D341Med (cell line): ENCODE results near the gene NT5DC1.

Experiments used
- DNase-seq: peaks from one replicate; pipeline ENCODE4 v3.0.0; 2012; ENCODE audit warnings: low spot score

Gene NT5DC1

GRCh38 chr6:116244284-116244683 is 143.6 kb downstream of the NT5DC1 start:
- no peak for DNase-seq

- no peak for DNase-seq
These were observed 145.4 kb downstream of the NT5DC1 start for GRCh38 chr6:116246089-116246488.

GRCh38 chr6:116247285-116247684 is 146.6 kb downstream of the NT5DC1 start:
- no peak for DNase-seq

DNA sequence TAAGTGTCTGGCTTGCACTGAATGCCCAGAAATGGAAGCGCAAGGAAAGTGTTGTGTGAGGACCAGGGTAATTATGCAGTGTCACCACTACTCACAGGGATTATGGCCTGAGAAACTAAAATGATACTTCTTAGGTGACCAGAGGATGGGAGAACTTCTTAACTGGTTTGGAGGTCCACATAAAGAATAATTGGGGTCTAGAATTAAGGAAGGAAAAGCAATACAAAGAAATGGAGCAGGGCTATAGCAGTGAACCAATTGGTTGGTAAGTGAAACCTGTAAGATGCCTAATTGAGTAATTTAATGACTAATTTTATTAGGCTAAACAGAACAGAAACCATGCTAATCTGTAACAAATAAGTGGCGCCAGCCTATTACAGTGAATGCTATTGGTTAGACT is 147.9 kb downstream of the NT5DC1 start:
- DNase-seq: no peak

DNA sequence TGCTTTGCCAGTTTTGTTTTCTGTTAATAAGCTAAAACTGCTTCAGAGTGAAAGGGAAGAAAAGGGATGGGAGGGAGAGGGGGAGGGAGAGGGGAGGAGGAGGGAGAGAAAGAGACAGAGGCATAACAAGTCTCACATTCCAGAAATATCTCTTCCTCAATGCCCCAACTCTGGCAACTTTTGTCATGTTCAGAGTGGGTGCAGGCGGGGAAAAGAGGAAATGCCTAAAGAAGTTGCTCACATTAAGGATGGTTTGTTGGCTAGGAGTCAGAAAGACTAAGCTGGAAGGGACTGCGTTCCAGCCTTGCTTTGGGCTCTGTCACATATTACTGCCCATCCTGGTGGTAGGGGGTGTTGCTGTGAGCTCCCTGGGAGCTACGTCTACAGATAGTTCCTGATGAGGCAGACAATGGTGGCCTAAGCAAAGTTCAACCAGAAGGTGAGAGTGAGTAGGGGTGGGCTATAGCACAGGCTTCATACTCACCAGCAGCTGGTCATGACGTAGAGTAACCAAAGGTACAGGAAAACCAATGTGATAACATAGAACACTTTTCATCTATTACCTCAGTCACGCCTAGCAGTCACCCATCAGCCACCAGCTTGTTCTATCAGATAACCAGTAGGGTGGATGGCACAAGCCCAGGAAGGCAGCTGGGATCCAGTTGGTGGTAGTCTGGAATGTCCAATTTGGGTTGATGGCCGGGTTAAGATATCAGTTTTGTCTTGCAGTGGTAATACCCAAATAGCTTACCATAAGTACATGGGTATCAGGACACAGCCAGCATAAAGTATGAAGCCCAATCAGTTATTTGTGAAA is 151.1 kb downstream of the NT5DC1 start:
- no peak for DNase-seq

GRCh38 chr6:116253188-116253504 is 152.5 kb downstream of the NT5DC1 start:
- no peak for DNase-seq

DNA sequence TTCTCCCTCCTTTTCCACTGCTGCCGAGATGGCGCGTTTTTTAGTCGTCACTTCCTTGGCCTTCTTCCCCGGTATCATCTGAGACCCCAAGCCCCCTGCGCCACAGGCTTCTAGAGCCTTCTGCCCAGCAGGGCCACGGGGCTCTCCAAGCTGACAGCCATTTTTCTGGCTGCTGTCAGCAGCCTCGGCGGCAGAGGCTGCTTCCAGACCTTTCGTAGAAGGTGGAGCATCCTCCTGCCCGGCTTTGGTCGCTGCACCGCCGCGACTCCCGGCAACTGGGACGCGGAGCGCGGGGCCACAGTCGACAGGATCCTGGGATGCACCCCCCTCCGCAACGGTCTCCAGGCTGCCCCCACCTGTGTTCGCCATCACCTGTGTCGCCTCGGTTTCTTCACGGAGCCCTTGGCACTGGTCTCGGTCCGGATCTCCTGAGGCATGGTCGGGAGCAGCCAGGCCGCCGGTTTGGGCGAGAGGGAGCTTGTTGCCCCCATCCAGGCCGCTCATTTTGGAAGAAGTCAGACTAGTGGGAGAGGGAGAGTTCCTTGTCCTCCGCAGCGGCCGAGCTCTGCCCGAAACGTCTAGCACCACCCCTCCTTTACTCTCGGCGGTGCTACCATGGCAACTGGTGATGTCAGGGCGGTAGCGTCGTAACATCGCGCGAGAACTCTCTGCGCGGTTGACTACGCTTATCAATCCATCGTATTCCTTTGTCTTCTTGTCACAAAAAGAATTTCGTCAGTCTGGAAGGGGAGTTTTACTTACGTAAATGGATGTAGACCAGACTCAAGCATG is 153.0 kb downstream of the NT5DC1 start, which contains the start of gene TSPYL4:
TSS of gene TSPYL4 (minus strand) at position 571 of the 792 bp plus-strand sequence. CDS start at position 504, 67 bp downstream.
- peak; percentile 92 for DNase-seq

- DNase-seq: no peak
These were observed 153.8 kb downstream of the NT5DC1 start for GRCh38 chr6:116254297-116255056.

GRCh38 chr6:116255246-116255800 is 154.7 kb downstream of the NT5DC1 start:
- DNase-seq: no peak

DNA sequence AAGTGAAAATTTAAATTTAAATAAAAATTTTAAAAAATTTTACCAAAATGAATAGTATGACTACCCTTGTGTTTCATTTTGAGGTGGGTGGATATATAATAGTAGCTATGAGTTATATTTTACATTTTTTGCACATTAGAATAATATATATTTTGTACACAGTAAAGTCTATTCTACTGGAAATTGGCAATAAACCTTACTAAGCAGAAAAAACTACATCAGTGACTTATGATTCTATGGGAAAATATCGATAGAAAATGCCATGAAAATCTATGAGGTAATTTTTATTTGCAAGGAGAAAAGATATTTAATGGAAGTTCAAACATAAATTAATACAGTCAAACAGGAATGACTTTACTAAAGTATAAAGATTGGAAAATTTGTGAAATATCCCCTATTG is 156.0 kb downstream of the NT5DC1 start:
- no peak for DNase-seq

DNA sequence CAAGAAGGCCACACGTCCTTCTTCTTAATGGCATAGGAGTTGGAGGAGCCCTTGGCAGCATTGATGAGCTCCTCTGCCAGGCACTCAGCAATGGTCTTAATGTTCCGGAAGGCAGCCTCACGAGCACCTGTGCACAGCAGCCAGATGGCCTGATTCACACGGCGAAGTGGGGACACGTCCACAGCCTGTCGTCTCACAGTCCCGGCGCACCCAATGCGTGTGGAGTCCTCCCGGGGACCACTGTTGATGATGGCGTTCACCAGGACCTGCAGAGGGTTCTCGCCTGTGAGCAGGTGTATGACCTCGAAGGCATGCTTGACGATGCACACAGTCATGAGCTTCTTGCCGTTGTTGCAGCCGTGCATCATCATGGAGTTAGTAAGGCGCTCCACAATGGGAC is 157.9 kb downstream of the NT5DC1 start:
- DNase-seq: no peak

- DNase-seq: no peak
These were observed 162.7 kb downstream of the NT5DC1 start for GRCh38 chr6:116263353-116263752.

DNA sequence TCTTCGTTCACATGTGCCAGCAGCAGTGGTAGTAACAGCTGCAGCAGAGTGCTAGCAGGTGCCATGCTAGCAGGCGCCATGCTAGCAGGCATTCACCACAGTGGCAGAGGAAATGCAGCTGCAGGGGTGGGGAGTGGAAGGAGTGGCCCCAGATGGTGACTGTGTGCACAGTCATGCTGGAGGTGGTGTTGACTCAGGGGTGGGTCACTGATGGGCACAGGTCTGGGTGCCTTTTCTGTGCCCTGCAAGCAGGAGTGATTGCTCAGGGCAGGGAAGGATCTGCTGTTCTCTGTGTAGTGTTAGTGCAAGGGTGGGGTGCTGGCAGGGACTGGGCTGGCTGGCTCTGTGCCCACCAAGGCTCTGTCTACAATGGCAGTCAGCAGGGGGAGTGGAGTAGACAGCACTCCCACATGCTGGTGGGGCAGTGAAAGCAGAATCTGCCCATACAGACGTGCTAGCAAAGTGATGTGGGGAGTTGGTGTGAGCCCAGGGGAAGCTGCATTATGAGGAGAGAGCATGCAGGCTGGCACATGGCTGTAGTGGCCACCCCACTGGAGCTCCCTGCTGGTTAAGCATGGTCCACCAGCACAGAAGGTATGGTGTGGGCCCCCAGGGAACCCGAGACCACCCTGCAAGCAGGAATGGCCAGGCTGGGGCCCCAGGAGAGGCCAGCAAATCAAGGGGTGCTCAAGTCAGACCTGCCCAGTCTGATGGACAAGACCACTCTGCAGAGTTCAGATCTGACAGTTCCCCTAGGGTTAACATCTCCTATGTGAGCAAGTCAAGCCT is 164.6 kb downstream of the NT5DC1 start:
- no peak for DNase-seq

- no peak for DNase-seq
These were observed 166.2 kb downstream of the NT5DC1 start for GRCh38 chr6:116266803-116267202.

DNA sequence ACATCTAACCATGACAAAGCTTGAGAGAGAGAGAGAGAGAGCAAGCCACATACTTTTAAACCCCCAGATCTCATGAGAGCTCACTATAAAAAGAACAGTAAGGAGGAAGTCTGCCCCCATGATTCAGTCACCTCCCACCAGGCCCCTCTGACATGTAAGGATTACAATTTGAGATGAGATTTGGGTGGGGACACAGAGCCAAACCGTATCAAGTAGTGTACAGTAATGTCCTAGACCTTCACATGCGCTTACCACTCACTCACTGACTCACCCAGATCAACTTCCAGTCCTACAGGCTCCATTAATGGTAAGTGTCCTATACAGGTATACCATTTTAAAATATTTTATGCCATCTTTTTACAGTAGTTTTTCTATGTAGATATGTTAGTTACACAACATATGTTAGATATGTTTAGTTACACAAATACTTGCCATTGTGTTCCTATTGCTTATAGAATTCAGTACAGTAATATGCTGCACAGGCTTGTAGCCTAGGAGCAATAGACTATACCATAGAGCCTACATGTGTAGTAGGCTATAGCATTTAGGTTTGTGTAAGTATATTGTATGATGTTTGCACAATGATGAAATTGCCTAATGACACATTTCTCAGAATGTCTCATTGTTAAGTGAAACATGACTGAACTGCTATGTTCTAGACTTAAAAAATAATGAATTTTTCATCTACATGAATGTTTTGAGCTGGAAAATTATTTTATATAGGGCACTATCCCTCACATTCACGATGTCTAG is 167.4 kb downstream of the NT5DC1 start:
- no peak for DNase-seq

DNA sequence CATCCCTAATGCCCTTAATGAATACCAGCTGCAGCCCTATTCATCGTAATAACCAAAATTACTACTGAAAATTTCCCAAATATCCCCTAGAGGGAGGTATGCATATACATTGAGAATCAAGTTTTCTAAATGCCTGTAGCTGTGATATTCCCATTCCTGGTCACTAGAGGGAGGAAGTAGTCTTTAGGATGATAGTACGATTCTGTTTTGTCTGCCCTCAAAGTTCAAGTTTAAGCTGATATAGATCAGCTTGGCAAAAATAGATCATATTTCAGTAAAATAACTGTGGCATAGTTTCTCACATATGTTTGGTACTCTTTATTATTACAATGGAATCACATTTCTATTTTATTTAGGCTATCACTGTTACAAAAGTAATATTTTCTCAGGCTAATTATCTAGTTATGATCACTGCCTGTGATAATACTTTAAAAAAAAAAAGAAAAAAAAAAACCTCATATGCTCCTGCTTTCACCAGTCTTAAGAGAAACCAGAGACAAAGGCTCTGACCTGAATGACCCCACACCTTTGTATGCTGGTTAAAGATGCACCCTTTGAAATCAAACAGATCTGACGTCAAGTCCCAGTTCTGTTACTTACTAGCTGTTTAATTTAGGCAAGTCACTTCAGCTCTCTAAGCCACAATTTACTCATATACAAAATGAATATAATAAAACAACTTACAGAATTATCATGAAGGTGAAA is 168.1 kb downstream of the NT5DC1 start:
- DNase-seq: peak; percentile 52

DNA sequence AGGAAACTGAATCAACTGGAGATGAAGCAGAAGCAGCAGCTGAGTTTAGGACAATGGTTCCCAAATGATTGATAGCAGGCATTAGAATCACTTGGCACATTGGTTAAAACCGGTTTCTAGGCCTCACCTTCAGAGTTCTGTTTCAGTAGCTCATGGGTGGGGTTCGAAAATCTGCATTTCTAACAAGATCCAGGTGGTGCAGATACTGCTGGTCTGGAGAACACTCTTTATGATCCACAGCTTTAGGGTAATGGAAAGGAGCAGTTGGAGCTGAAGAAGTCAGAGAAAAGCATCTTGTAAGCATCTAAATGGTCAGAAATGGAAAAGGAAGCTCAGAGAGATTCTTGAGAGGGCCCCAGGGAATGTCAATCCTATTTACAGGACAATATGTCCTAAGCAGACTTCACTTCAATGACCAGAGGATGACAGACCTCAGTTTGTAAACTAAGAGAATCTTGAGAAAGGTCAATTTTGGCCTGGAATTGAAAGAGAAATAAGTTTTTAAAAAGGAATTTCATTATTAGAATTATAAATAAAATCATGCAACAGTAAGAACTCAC is 170.6 kb downstream of the NT5DC1 start:
- DNase-seq: no peak

DNA sequence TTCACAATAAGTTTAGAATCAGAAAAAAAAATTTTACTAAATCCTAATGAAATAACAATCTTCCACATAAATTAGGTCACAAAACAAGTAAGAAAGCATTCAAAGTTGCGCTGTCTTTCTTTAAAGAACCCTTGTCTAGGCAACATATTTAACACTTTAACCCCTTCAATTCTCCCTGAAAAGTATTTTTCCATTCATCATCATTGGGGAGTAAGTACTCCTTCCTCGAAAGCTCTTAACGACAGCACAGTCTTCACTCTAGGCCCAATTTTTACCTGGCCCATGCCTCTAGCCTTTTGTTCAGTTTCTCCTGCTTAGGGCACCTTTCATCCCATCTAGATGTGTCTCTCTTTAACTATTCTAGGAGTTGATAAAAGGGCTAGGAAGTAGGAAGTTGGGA is 176.5 kb downstream of the NT5DC1 start:
- DNase-seq: no peak

DNA sequence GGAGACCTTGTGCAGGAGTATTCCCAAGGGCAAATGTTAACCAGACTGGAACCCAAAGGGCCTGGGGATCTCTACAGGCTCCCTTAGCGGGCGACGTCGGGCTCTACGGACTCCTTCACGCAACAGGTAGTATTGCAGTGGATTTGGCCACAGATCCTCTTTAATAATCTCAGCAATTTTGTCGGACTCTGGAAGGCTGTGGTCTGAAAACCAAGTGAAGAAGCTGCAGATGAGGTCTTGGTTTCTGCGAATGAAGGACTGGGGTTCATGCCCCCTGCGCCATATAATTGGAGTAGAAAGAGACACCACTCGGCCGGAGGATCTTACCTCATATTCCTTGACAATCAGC is 177.8 kb downstream of the NT5DC1 start:
- no peak for DNase-seq

- DNase-seq: no peak
These were observed 178.2 kb downstream of the NT5DC1 start for GRCh38 chr6:116278854-116279231.
